Choroid plexus epithelial cell (primary cell): Measurements from ENCODE around the gene ABCA3.

Experiments used
- DNase-seq: peaks from one replicate; pipeline ENCODE4 v3.0.0-alpha.2; 2010; ENCODE audit warnings: low read depth
- H3K4me3 ChIP-seq: 2 replicates; pipeline ENCODE4 v1.5.1; 2011; ENCODE audit warnings: low read depth, mild to moderate bottlenecking, control low read depth, low read length, moderate library complexity
- CTCF ChIP-seq: conservative IDR thresholded peaks from 2 replicates; pipeline ENCODE4 v1.5.1; 2011; ENCODE audit warnings: low read depth, mild to moderate bottlenecking, control low read depth, inconsistent platforms, low read length, moderate library complexity

The ABCA3 gene

GRCh38 chr16:2232094-2232990 lies 108.2 kb downstream of the ABCA3 start:
- no peak overlapping the region for H3K4me3 ChIP-seq
- TF ChIP-seq CTCF, result no peak
- no peak for DNase-seq

- DNase-seq, result no peak
- no peak for TF ChIP-seq CTCF
- H3K4me3 ChIP-seq, result no peak overlapping the region
Measured at GRCh38 chr16:2231016-2231931, 109.3 kb downstream of the ABCA3 start.

DNA sequence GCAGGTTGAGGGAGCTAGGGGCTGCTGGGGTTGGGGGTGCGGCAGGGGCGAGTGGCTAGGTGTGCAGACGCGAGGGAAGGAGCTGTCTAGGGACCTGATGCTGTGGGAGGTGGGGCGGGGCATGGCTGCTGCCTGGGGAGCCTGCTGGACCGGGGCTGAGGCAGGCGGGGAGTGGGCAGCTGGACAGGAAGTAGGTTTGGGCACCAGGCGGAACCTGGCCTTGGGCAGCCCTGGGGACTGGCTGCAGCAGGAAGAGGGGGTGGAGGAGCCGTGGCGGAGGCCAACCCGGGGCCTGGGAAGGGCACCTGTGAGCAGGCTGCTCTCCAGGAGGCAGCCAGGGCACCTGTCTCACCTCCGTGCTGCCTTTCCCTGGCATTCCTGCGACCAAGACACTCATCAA lies 110.2 kb downstream of the ABCA3 start:
- TF ChIP-seq CTCF, result no peak

GRCh38 chr16:2229632-2230250 lies 110.8 kb downstream of the ABCA3 start:
- TF ChIP-seq CTCF, result no peak
- DNase-seq, result no peak
- H3K4me3 ChIP-seq, result no peak overlapping the region

More for the DNA sequence above, 110.2 kb downstream of the ABCA3 start:
- DNase-seq, result no peak
- H3K4me3 ChIP-seq, result no peak overlapping the region

GRCh38 chr16:2229091-2229490 lies 111.4 kb downstream of the ABCA3 start:
- no peak overlapping the region for H3K4me3 ChIP-seq
- TF ChIP-seq CTCF, result no peak
- DNase-seq, result no peak

- DNase-seq, result no peak
- no peak for TF ChIP-seq CTCF
- no peak overlapping the region for H3K4me3 ChIP-seq
Measured at GRCh38 chr16:2228161-2228824, 112.2 kb downstream of the ABCA3 start.
